Endodermal cell (in vitro differentiated cells): ENCODE data around the gene ROMO1. TPM values are rescaled to one million over a fixed set of nuclear protein-coding genes. Genes with fewer than 3 reads are reported as not detected.
"Not testable (repeated sequence)": the region's sequence is repeated elsewhere in the genome, so short reads cannot be mapped to it uniquely, and the experiment has no call there.

Experiments
- DNase-seq: peaks from one replicate; pipeline ENCODE4 v3.0.0-alpha.2; 2017
- H3K27ac ChIP-seq: 2 replicates; pipeline ENCODE4 v1.5.1; 2013; ENCODE audit warnings: mild to moderate bottlenecking, low read depth, low read length, moderate library complexity
- H3K27me3 ChIP-seq: 2 replicates; pipeline ENCODE4 v1.6.1; 2013; ENCODE audit warnings: mild to moderate bottlenecking, low read length, moderate library complexity; ENCODE audit not compliant: insufficient read depth, control insufficient read depth, poor library complexity, severe bottlenecking
- H3K36me3 ChIP-seq: 2 replicates; pipeline ENCODE4 v1.7.0; 2013; ENCODE audit warnings: mild to moderate bottlenecking, low read length, moderate library complexity; ENCODE audit not compliant: control insufficient read depth, insufficient read depth
- H3K4me1 ChIP-seq: one replicate; pipeline ENCODE4 v1.7.0; 2013; ENCODE audit warnings: low read length; ENCODE audit not compliant: control insufficient read depth, insufficient read depth
- H3K4me3 ChIP-seq: 2 replicates; pipeline ENCODE4 v1.5.1; 2013; ENCODE audit warnings: mild to moderate bottlenecking, low read length, moderate library complexity
- H3K9ac ChIP-seq: 2 replicates; pipeline ENCODE4 v1.6.1; 2013; ENCODE audit warnings: mild to moderate bottlenecking, low read length, moderate library complexity; ENCODE audit not compliant: poor library complexity, severe bottlenecking; ENCODE audit errors: extremely low read depth
- H3K9me3 ChIP-seq: 2 replicates; pipeline ENCODE4 v1.6.1; 2013; ENCODE audit warnings: mild to moderate bottlenecking, low read length, moderate library complexity; ENCODE audit not compliant: control insufficient read depth
- H3K27ac Mint-ChIP-seq: 2 replicates; pipeline ENCODE4 v1.8.0; 2020; ENCODE audit warnings: mixed read lengths
- H3K27me3 Mint-ChIP-seq: 2 replicates; pipeline ENCODE4 v1.8.0; 2021; ENCODE audit warnings: mild to moderate bottlenecking, mixed read lengths; ENCODE audit not compliant: insufficient read depth
- H3K36me3 Mint-ChIP-seq: 2 replicates; pipeline ENCODE4 v1.8.0; 2020; ENCODE audit warnings: low read depth, mixed read lengths
- H3K4me1 Mint-ChIP-seq: 2 replicates; pipeline ENCODE4 v1.8.0; 2020; ENCODE audit warnings: mixed read lengths
- H3K4me3 Mint-ChIP-seq: 2 replicates; pipeline ENCODE4 v1.8.0; 2020; ENCODE audit warnings: mild to moderate bottlenecking, moderate library complexity, mixed read lengths
- H3K9me3 Mint-ChIP-seq: 2 replicates; pipeline ENCODE4 v1.8.0; 2020; ENCODE audit warnings: mild to moderate bottlenecking, mixed read lengths
- CTCF ChIP-seq: fragments of 200-600 bp; sonication (generic); conservative IDR thresholded peaks from 2 replicates; pipeline ENCODE4 v1.5.0; 2021; ENCODE audit warnings: antibody characterized with exemption, mild to moderate bottlenecking
- WGBS, 2 experiments: methylation state at CpG; one replicate each; pipeline versions ENCODE4 v1.1.5 to v1.1.7; 2013; ENCODE audit warnings: missing lambda C conversion rate in 2 of 2, mixed read lengths in 1 of 2; ENCODE audit not compliant: insufficient coverage in 1 of 2, insufficient read length in 1 of 2; 5-methylcytosine and 5-hydroxymethylcytosine counted together
- total RNA-seq, 2 donors: library from RNA; stranded (reverse); fragmentation: NEBNext Ultra II Directional in 1 of 2; extraction: Animal tissue kit (Norgen Biotek cat#: 25700) in 1 of 2; gene quantifications; 2 replicates in 1 of 2; 3 replicates in 1 of 2; pipeline ENCODE4 v1.2.1, GENCODE V29; 2021

Gene ROMO1
- total RNA-seq, 2 donors from 2014 or later, result 194 to 243 TPM

- WGBS, 2 experiments, result 95 to 100% methylated on average over 3 to 6 of the region's 6 CpGs
- H3K27ac ChIP-seq, result no peak overlapping the region
Measured at GRCh38 chr20:35710884-35711587, 11.8 kb downstream of the ROMO1 start.

GRCh38 chr20:35711588-35712209 lies 12.5 kb downstream of the ROMO1 start:
- no peaks in the 10 kb centered on the region for H3K9me3 ChIP-seq
- H3K27ac ChIP-seq, result no peak overlapping the region
- H3K4me1 ChIP-seq, result no peaks in the 10 kb centered on the region
- no peaks in the 10 kb centered on the region for H3K9me3 Mint-ChIP-seq
- no peak overlapping the region for H3K4me3 Mint-ChIP-seq
- no peaks in the 10 kb centered on the region for H3K27me3 Mint-ChIP-seq
- peak; percentile 17 for DNase-seq
- peak overlapping the region; percentile 12 for H3K27ac Mint-ChIP-seq
- TF ChIP-seq CTCF, result no peak
- 91 to 96% methylated on average over 5 to 6 of the region's 6 CpGs for WGBS, 2 experiments
- H3K36me3 ChIP-seq, result peaks cover 96% of the 10 kb centered on the region
- H3K4me3 ChIP-seq, result no peak overlapping the region
- H3K36me3 Mint-ChIP-seq, result peaks cover 70% of the 10 kb centered on the region
- no peaks in the 10 kb centered on the region for H3K4me1 Mint-ChIP-seq
- no peaks in the 10 kb centered on the region for H3K27me3 ChIP-seq
- H3K9ac ChIP-seq, result no peak overlapping the region

More at GRCh38 chr20:35710884-35711587, 11.8 kb downstream of the ROMO1 start:
- DNase-seq, result no peak
- no peak for TF ChIP-seq CTCF
- Histone ChIP-seq H3K36me3 (peaks cover 96% of the 10 kb centered on the region), H3K4me1 (no peaks in the 10 kb centered on the region), H3K27me3 (no peaks in the 10 kb centered on the region), H3K9me3 (no peaks in the 10 kb centered on the region), H3K9ac (no peak overlapping the region), H3K4me3 (no peak overlapping the region)
- Mint-ChIP-seq H3K36me3 (peaks cover 68% of the 10 kb centered on the region), H3K27me3 (no peaks in the 10 kb centered on the region), H3K27ac (peak overlapping the region; percentile 12), H3K4me3 (no peak overlapping the region), H3K4me1 (no peaks in the 10 kb centered on the region), H3K9me3 (no peaks in the 10 kb centered on the region)

DNA sequence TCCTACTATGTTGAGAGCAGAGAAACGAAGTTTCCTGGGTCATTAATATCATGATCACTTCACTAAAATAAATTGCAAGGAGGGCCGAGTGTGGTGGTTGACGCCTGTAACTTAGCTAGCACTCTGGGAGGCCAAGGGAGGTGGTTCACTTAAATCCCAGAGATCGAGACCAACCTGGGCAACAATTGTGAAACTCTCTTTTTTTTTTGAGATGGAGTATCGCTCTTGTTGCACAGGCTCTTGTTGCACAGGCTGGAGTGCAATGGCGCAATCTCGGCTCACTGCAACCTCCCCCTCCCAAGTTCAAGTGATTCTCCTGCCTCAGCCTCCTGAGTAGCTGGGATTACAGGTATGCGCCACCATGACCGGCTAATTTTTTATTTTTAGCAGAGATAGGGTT lies 13.9 kb downstream of the ROMO1 start:
- not testable (repeated sequence) for H3K9me3 Mint-ChIP-seq, H3K27me3 ChIP-seq, H3K9ac ChIP-seq, H3K4me3 Mint-ChIP-seq, H3K27ac ChIP-seq, H3K4me1 Mint-ChIP-seq, H3K4me3 ChIP-seq, H3K9me3 ChIP-seq, H3K27me3 Mint-ChIP-seq, H3K4me1 ChIP-seq
- DNase-seq, result peak; percentile 14
- WGBS, 2 experiments, result 93 to 95% methylated on average over 7 to 9 of the region's 9 CpGs
- Mint-ChIP-seq H3K27ac (peak overlapping the region; percentile 31), H3K36me3 (peaks cover 71% of the 10 kb centered on the region)
- H3K36me3 ChIP-seq, result peaks cover 98% of the 10 kb centered on the region
